Measurements from ENCODE around the gene HOXA11.

DNA sequence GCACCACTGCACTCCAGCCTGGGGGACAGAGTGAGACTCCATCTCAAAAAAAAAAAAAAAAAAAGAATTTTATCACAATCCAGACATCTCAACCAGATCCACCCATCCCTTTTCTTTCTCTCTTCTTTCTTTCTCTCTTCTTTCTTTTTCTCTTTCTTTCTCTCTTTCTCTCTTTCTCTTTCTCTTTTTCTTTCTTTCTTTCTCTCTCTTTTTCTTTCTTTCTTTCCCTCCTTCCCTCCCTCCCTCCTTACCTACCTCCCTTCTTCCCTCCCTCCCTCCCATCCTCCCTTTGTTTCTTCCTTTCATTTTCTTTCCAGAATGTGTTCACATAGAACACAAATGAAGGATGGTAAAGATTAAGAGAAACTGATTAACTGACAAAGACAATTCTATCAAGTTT, 32.9 kb upstream of the HOXA11 start:
- TF ChIP-seq, protein P1, sequence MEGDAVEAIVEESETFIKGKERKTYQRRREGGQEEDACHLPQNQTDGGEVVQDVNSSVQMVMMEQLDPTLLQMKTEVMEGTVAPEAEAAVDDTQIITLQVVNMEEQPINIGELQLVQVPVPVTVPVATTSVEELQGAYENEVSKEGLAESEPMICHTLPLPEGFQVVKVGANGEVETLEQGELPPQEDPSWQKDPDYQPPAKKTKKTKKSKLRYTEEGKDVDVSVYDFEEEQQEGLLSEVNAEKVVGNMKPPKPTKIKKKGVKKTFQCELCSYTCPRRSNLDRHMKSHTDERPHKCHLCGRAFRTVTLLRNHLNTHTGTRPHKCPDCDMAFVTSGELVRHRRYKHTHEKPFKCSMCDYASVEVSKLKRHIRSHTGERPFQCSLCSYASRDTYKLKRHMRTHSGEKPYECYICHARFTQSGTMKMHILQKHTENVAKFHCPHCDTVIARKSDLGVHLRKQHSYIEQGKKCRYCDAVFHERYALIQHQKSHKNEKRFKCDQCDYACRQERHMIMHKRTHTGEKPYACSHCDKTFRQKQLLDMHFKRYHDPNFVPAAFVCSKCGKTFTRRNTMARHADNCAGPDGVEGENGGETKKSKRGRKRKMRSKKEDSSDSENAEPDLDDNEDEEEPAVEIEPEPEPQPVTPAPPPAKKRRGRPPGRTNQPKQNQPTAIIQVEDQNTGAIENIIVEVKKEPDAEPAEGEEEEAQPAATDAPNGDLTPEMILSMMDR (conservative IDR thresholded peaks at IDR 0.05; ENCODE audit: low read depth, low read length) = no peak
- no peak for TF ChIP-seq EZH2 (IDR thresholded peaks at IDR 0.05; ENCODE audit: borderline replicate concordance, low read depth, low read length, poor library complexity, severe bottlenecking)

All from A673 (cell line).